Prostate gland (tissue), 2 donors: ENCODE results near the gene BORCS6. TPM values are rescaled to one million over a fixed set of nuclear protein-coding genes. Genes with fewer than 3 reads are reported as not detected.

Source experiments
- DNase-seq: peaks from one replicate; pipeline ENCODE4 v3.0.0-alpha.2; 2019; ENCODE audit warnings: low spot score
- H3K27ac ChIP-seq, 2 donors: fragments of 200-600 bp; sonication (generic); 2 replicates each; pipeline ENCODE4 v1.5.1; 2017 to 2019
- H3K27me3 ChIP-seq: fragments of 200-600 bp; sonication (generic); replicated peaks from 2 replicates; pipeline ENCODE4 v1.5.1; 2019; ENCODE audit not compliant: insufficient read depth
- H3K36me3 ChIP-seq, 2 donors: fragments of 200-600 bp; sonication (generic); 1 replicate in 1 of 2; 2 replicates in 1 of 2; pipeline versions ENCODE4 v1.5.1 to v1.8.1; 2017 to 2019
- H3K4me1 ChIP-seq: fragments of 200-600 bp; sonication (generic); replicated peaks from 2 replicates; pipeline ENCODE4 v1.5.1; 2019
- H3K4me3 ChIP-seq, 2 donors: fragments of 200-600 bp; sonication (generic); 2 replicates each; pipeline ENCODE4 v1.5.1; 2017 to 2019
- H3K9me3 ChIP-seq: fragments of 200-600 bp; sonication (generic); 2 replicates; pipeline ENCODE4 v1.5.1; 2017
- CTCF ChIP-seq, 4 experiments: fragments of 200-600 bp in 2 of 4; fragments of 450-650 bp in 2 of 4; sonication (generic) in 2 of 4; IDR thresholded peaks; 1 replicate in 3 of 4; 2 replicates in 1 of 4; pipeline ENCODE4 v1.5.1; 2016 to 2019; ENCODE audit warnings: antibody characterized with exemption in 4 of 4, mild to moderate bottlenecking in 2 of 4, moderate library complexity in 2 of 4
- POLR2A ChIP-seq: fragments of 450-650 bp; IDR thresholded peaks from one replicate; pipeline ENCODE4 v1.6.1; 2016; ENCODE audit warnings: antibody characterized with exemption, mild to moderate bottlenecking
- POLR2AphosphoS5 ChIP-seq: sonication (generic); formaldehyde crosslinking; IDR thresholded peaks from one replicate; pipeline ENCODE4 v1.6.1; 2017; ENCODE audit warnings: antibody characterized with exemption
- WGBS: methylation state at CpG from one replicate; pipeline ENCODE4 v1.1.5; 2018; 5-methylcytosine and 5-hydroxymethylcytosine counted together
- intact Hi-C: fragments of 100-400 bp; cut with DNase I; formaldehyde crosslinking; loops from one replicate; pipeline ENCODE4 v1.14.2; 2022
- total RNA-seq, 2 donors: library from RNA; depleted of rRNA; stranded (reverse); fragments of >200 nt; gene quantifications; one replicate each; pipeline ENCODE4 v1.1.0, GENCODE V29; 2016

The BORCS6 gene
- total RNA-seq, 2 donors from 2014 or later: 9.6 to 19.1 TPM

GRCh38 chr17:8146381-8147140 lies 43.4 kb downstream of the BORCS6 start:
- peaks cover 71 to 92% of the 10 kb centered on the region in 2 donors for H3K36me3 ChIP-seq
- no peaks in the 10 kb centered on the region for H3K9me3 ChIP-seq
- no peak overlapping the region for H3K4me3 ChIP-seq
- no peak for DNase-seq
- 88% methylated on average over 14 of the region's 14 CpGs for WGBS
- TF ChIP-seq POLR2A (no peak), POLR2AphosphoS5 (no peak), CTCF (IDR thresholded peaks at IDR 0.05) (no peak)
- peaks cover 5% of the 10 kb centered on the region for H3K4me1 ChIP-seq
- no peaks in the 10 kb centered on the region for H3K27me3 ChIP-seq
- intact Hi-C loops: no loop called here
- H3K27ac ChIP-seq: peak overlapping the region; percentile 7 to 26

- Histone ChIP-seq H3K36me3 (peaks cover 78 to 99% of the 10 kb centered on the region in 2 donors), H3K9me3 (no peaks in the 10 kb centered on the region), H3K4me3 (no peak overlapping the region), H3K27ac (peak overlapping the region; percentile 7 to 26), H3K27me3 (no peaks in the 10 kb centered on the region), H3K4me1 (peaks cover 4% of the 10 kb centered on the region)
- intact Hi-C loops: no loop called here
- TF ChIP-seq CTCF (IDR thresholded peaks at IDR 0.05): no peak
- TF ChIP-seq POLR2A: no peak
- TF ChIP-seq POLR2AphosphoS5: no peak
- DNase-seq: no peak
- WGBS: 89% methylated on average over 12 of the region's 12 CpGs
Measured at GRCh38 chr17:8145811-8146210, 44.2 kb downstream of the BORCS6 start.

- DNase-seq: no peak
- TF ChIP-seq CTCF (IDR thresholded peaks at IDR 0.05) (no peak), POLR2A (no peak), POLR2AphosphoS5 (no peak)
- intact Hi-C loops: no loop called here
- Histone ChIP-seq H3K36me3 (peaks cover 75 to 91% of the 10 kb centered on the region in 2 donors), H3K4me3 (no peak overlapping the region), H3K9me3 (no peaks in the 10 kb centered on the region), H3K27me3 (no peaks in the 10 kb centered on the region), H3K4me1 (no peaks in the 10 kb centered on the region), H3K27ac (no peak overlapping the region)
- 93% methylated on average over 15 of the region's 15 CpGs for WGBS
Measured at GRCh38 chr17:8144401-8145231, 45.4 kb downstream of the BORCS6 start.

- DNase-seq: no peak
- intact Hi-C loops: no loop called here
- Histone ChIP-seq H3K9me3 (no peaks in the 10 kb centered on the region), H3K4me1 (no peaks in the 10 kb centered on the region), H3K36me3 (peaks cover 69 to 84% of the 10 kb centered on the region in 2 donors), H3K27ac (peak overlapping the region in 1 of 2 donors; percentile 13), H3K4me3 (no peak overlapping the region), H3K27me3 (no peaks in the 10 kb centered on the region)
- 89% methylated on average over 22 of the region's 22 CpGs for WGBS
- no peak for TF ChIP-seq POLR2AphosphoS5
- no peak for TF ChIP-seq CTCF (IDR thresholded peaks at IDR 0.05)
- no peak for TF ChIP-seq POLR2A
Measured at GRCh38 chr17:8143581-8144400, 46.2 kb downstream of the BORCS6 start.
